NB4 (cell line): ENCODE measurements around the gene LAMA5.

Experiments used
- CTCF ChIP-seq: IDR thresholded peaks from one replicate; pipeline ENCODE4 v1.5.1; 2012; ENCODE audit warnings: low read depth, low read length
- MYC ChIP-seq: IDR thresholded peaks from 2 replicates; pipeline ENCODE4 v1.6.1; 2011; ENCODE audit warnings: low read depth, low read length
- POLR2A ChIP-seq: IDR thresholded peaks from 2 replicates; pipeline ENCODE4 v1.6.1; 2011; ENCODE audit warnings: mild to moderate bottlenecking; ENCODE audit not compliant: insufficient read length; ENCODE audit errors: extremely low read depth
- TF ChIP-seq, protein P1 (sequence below): IDR thresholded peaks from 2 replicates; pipeline ENCODE4 v1.6.1; 2011; ENCODE audit warnings: low read depth, low read length

DNA sequence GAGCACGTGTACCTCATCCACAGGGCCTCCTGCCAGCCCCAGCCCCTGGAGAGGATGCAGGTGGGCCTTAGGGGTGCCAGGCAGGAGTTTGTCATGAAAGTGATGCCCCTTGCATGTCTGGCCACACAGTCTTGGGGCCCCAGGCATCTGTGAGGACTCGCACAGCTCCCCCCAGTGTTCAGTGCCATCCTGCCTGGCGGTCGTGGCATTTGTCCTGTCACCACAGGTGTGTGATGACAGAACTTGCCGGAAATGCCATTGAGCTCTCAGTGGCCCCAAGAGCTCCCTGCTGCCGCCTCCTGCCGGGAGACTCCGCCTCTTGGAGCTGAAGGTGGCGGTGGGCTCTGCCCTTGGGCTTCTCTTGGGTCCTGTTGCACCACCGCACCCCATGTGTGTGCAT, 94.9 kb downstream of the LAMA5 start:
- TF ChIP-seq POLR2A (no peak), CTCF (peak; percentile 10), MYC (no peak)
- TF ChIP-seq, protein P1, sequence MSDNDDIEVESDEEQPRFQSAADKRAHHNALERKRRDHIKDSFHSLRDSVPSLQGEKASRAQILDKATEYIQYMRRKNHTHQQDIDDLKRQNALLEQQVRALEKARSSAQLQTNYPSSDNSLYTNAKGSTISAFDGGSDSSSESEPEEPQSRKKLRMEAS = no peak
